Loucy (cell line): ENCODE data around the gene EBI3.
"Not testable (repeated sequence)": the region's sequence is repeated elsewhere in the genome, so short reads cannot be mapped to it uniquely, and the experiment has no call there.

ENCODE experiments used
- H2AFZ ChIP-seq: fragments of 200-600 bp; sonication (generic); 2 replicates; pipeline ENCODE4 v1.6.0; 2016; ENCODE audit warnings: antibody characterized with exemption, mild to moderate bottlenecking, low read length, moderate library complexity
- H3F3A ChIP-seq: fragments of 200-600 bp; 2 replicates; pipeline ENCODE4 v1.6.0; 2016; ENCODE audit warnings: antibody characterized with exemption, low read depth, mild to moderate bottlenecking
- H3K27me3 ChIP-seq: fragments of 200-600 bp; sonication (generic); 2 replicates; pipeline ENCODE4 v1.6.1; 2014; ENCODE audit warnings: low read length, mild to moderate bottlenecking; ENCODE audit not compliant: insufficient read depth, poor library complexity, severe bottlenecking
- H3K36me3 ChIP-seq: fragments of 200-600 bp; sonication (generic); 2 replicates; pipeline ENCODE4 v1.6.1; 2016; ENCODE audit warnings: low read length; ENCODE audit not compliant: insufficient read depth
- H3K4me1 ChIP-seq: fragments of 200-600 bp; sonication (generic); 2 replicates; pipeline ENCODE4 v1.5.1; 2014; ENCODE audit warnings: low read length, mild to moderate bottlenecking; ENCODE audit not compliant: insufficient read depth, poor library complexity, severe bottlenecking
- H3K4me2 ChIP-seq: fragments of 200-600 bp; sonication (generic); 2 replicates; pipeline ENCODE4 v1.6.0; 2014; ENCODE audit warnings: antibody characterized with exemption, low read length, low read depth, mild to moderate bottlenecking; ENCODE audit not compliant: poor library complexity, severe bottlenecking
- H3K4me3 ChIP-seq: fragments of 200-600 bp; sonication (generic); 2 replicates; pipeline ENCODE4 v1.5.1; 2014; ENCODE audit warnings: low read length, mild to moderate bottlenecking, mixed read lengths; ENCODE audit not compliant: poor library complexity, severe bottlenecking
- H3K79me2 ChIP-seq: fragments of 200-600 bp; sonication (generic); 2 replicates; pipeline ENCODE4 v1.6.1; 2014; ENCODE audit warnings: low read length; ENCODE audit not compliant: insufficient read depth
- H3K9ac ChIP-seq: fragments of 200-600 bp; sonication (generic); 2 replicates; pipeline ENCODE4 v1.6.0; 2014; ENCODE audit warnings: mild to moderate bottlenecking, low read depth, low read length, moderate library complexity; ENCODE audit not compliant: poor library complexity, severe bottlenecking
- H3K9me2 ChIP-seq: fragments of 200-600 bp; sonication (generic); replicated peaks from 2 replicates; pipeline ENCODE4 v1.6.1; 2016; ENCODE audit warnings: low read depth, low read length, mixed read lengths
- H3K9me3 ChIP-seq: fragments of 200-600 bp; sonication (generic); 2 replicates; pipeline ENCODE4 v1.6.1; 2014; ENCODE audit warnings: mild to moderate bottlenecking, antibody characterized with exemption, low read length, low read depth; ENCODE audit not compliant: insufficient read depth
- H4K20me1 ChIP-seq: fragments of 200-600 bp; sonication (generic); 2 replicates; pipeline ENCODE4 v1.6.0; 2014; ENCODE audit warnings: antibody characterized with exemption, low read length, mild to moderate bottlenecking; ENCODE audit not compliant: insufficient read depth, poor library complexity, severe bottlenecking
- EZH2phosphoT487 ChIP-seq: fragments of 200-600 bp; IDR thresholded peaks from 2 replicates; pipeline ENCODE4 v1.6.1; 2018; ENCODE audit warnings: antibody characterized with exemption, mild to moderate bottlenecking, moderate library complexity, borderline replicate concordance
- TF ChIP-seq, protein P1 (sequence below): fragments of 200-600 bp; sonication (generic); conservative IDR thresholded peaks from 2 replicates; pipeline ENCODE4 v1.5.1; 2014; ENCODE audit warnings: mild to moderate bottlenecking, antibody characterized with exemption, low read length

The EBI3 gene

DNA sequence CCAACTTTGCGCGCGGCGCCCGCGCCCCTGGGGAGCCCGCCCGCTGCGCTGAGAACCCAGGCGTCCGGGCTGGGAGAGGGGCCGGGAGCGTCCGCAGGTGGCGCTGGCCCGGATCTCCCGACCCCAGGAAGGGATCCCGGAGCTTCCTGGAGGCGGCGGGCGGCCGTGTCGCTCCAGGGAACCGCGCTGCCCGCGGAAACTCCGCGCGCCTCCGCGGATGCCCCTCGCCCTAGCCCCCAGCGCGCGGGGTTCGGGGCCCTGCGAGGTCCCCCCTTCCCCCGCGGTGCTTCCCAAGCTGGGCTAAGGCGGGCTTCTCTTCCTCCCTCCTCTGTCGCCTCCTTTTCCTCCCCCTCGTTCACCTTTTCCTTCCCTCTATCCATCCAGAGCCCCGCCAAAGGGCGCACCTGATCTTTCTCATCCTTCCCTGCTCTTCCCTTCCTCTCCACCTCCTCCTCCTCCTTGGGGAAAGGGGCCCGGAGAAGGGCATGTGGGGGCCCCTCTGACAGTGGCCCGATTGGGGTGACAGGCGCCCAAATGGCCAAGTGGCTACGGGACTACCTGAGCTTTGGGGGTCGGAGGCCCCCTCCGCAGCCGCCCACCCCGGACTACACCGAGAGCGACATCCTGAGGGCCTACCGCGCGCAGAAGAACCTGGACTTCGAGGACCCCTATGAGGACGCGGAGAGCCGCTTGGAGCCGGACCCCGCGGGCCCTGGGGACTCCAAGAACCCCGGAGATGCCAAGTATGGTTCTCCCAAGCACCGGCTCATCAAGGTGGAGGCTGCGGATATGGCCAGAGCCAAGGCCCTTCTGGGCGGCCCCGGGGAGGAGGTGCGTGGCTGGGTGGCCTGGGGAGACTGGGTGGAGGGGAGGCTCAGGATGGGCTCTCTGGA, 50.5 kb downstream of the EBI3 start:
- peak overlapping the region; percentile 66 for H3K4me3 ChIP-seq
- no peaks in the 10 kb centered on the region for H3K9me3 ChIP-seq
- TF ChIP-seq, protein P1, sequence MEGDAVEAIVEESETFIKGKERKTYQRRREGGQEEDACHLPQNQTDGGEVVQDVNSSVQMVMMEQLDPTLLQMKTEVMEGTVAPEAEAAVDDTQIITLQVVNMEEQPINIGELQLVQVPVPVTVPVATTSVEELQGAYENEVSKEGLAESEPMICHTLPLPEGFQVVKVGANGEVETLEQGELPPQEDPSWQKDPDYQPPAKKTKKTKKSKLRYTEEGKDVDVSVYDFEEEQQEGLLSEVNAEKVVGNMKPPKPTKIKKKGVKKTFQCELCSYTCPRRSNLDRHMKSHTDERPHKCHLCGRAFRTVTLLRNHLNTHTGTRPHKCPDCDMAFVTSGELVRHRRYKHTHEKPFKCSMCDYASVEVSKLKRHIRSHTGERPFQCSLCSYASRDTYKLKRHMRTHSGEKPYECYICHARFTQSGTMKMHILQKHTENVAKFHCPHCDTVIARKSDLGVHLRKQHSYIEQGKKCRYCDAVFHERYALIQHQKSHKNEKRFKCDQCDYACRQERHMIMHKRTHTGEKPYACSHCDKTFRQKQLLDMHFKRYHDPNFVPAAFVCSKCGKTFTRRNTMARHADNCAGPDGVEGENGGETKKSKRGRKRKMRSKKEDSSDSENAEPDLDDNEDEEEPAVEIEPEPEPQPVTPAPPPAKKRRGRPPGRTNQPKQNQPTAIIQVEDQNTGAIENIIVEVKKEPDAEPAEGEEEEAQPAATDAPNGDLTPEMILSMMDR: no peak
- TF ChIP-seq EZH2phosphoT487: no peak
- no peaks in the 10 kb centered on the region for H3K27me3 ChIP-seq
- no peaks in the 10 kb centered on the region for H3K79me2 ChIP-seq
- no peak overlapping the region for H2AFZ ChIP-seq
- H3K9ac ChIP-seq: no peak overlapping the region
- no peaks in the 10 kb centered on the region for H3K36me3 ChIP-seq
- H3K4me1 ChIP-seq: peaks cover 6% of the 10 kb centered on the region
- H3K4me2 ChIP-seq: peak overlapping the region; percentile 81
- no peaks in the 10 kb centered on the region for H3K9me2 ChIP-seq
- H4K20me1 ChIP-seq: no peaks in the 10 kb centered on the region
- H3F3A ChIP-seq: no peaks in the 10 kb centered on the region

DNA sequence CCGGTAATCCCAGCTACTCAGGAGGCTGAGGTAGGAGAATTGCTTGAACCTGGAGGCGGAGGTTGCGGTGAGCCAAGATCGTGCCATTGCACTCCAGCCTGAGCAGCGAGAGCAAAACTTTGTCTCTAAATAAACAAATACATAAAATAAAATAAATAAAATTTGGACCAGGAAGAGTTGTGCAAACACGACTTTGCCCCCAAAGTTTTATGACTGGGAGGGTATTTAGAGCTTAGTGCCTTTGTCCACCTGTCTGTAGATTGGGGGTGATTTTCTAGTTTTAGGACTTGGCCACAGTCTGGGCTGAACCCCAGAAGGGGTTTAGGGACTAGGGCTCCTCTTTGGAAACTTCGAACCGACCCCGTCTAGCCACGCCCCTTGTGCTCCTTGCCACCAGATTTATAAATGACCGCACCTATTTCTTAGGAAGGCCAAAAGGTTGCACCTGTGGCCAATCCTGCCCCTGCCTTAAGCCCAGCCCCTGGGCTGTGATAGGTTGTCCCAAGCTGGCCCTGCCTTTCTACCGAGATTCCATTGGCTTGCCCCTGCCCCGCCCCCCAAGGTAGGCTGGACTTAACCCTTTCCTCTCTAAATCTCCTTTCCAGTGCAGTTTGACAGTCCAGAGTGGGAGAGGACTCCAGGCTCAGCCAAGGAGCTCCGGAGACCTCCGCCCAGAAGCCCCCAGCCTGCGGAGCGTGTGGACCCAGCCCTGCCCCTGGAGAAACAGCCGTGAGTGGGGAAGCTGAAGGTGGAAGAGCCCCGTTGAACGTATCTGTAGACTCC, 55.0 kb downstream of the EBI3 start:
- no peak overlapping the region for H3K4me3 ChIP-seq
- no peak overlapping the region for H3K4me2 ChIP-seq
- H3K27me3 ChIP-seq: no peaks in the 10 kb centered on the region
- H3K9me2 ChIP-seq: no peaks in the 10 kb centered on the region
- no peaks in the 10 kb centered on the region for H4K20me1 ChIP-seq
- no peak overlapping the region for H2AFZ ChIP-seq
- H3K36me3 ChIP-seq: no peaks in the 10 kb centered on the region
- H3K9me3 ChIP-seq: no peaks in the 10 kb centered on the region
- H3K4me1 ChIP-seq: no peaks in the 10 kb centered on the region
- no peak for TF ChIP-seq EZH2phosphoT487
- TF ChIP-seq, protein P1: no peak
- H3K9ac ChIP-seq: no peak overlapping the region
- H3K79me2 ChIP-seq: no peaks in the 10 kb centered on the region
- no peaks in the 10 kb centered on the region for H3F3A ChIP-seq

DNA sequence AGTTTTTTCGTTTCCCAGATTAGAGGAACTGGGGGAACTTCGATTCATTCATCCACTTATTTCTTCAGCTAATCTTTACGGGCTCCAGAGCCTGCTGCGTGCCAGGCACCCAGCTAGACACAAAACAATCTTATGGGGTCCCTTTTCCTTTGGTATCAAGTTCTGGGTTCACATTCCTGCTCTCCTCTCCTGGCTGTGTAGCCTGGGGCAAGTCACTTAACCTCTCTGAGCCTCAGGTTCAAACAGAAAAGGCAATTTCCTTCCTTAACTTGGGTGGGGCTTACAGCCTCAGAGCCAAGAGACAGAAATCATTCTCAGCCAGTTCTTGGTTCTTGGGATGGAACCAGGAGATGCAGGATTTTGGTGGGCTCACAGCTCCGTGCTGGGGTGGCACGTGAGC, 55.7 kb downstream of the EBI3 start:
- Histone ChIP-seq H3K9ac (no peak overlapping the region), H3K36me3 (no peaks in the 10 kb centered on the region), H3K4me2 (no peak overlapping the region), H3K9me2 (no peaks in the 10 kb centered on the region), H3K4me1 (no peaks in the 10 kb centered on the region), H3F3A (no peaks in the 10 kb centered on the region), H3K4me3 (no peak overlapping the region), H3K27me3 (no peaks in the 10 kb centered on the region), H3K9me3 (no peaks in the 10 kb centered on the region), H3K79me2 (no peaks in the 10 kb centered on the region), H2AFZ (no peak overlapping the region), H4K20me1 (no peaks in the 10 kb centered on the region)
- no peak for TF ChIP-seq EZH2phosphoT487
- TF ChIP-seq, protein P1: no peak

DNA sequence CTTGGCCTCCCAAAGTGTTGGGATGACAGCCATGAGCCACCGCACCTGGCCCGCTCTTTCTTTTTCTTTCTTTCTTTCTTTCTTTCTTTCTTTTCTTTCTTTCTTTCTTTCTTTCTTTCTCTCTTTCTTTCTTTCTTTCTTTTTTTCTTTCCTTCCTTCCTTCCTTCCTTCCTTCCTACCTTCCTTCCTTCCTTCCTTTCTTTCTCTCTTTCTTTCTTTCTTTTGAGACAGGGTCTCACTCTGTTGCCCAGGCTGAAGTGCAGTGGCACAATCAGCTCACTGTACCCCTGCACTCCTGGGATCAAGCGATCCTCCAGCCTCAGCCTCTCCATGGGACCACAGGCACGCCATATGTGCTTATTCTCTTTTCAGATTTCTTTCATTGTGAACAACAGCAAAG, 56.8 kb downstream of the EBI3 start:
- not testable (repeated sequence) for H4K20me1 ChIP-seq, H3K9me2 ChIP-seq, H3F3A ChIP-seq, H3K9me3 ChIP-seq, H3K4me3 ChIP-seq, H2AFZ ChIP-seq, H3K4me2 ChIP-seq, H3K9ac ChIP-seq, H3K27me3 ChIP-seq, H3K36me3 ChIP-seq, H3K4me1 ChIP-seq, H3K79me2 ChIP-seq
